GM19025 (cell line): ENCODE results near the gene SYT1.
"Not testable (repeated sequence)": the region's sequence is repeated elsewhere in the genome, so short reads cannot be mapped to it uniquely, and the experiment has no call there.

ENCODE experiments used
- ATAC-seq: cut with Tn5 transposase; IDR thresholded peaks from one replicate; pipeline ENCODE4 v1.9.1; 2021; ENCODE audit warnings: mild to moderate bottlenecking, low read depth, moderate library complexity; ENCODE audit not compliant: unreplicated experiment

SYT1 gene

GRCh38 chr12:79194595-79194994, 330.0 kb downstream of the SYT1 start:
- no peak for ATAC-seq

- no peak for ATAC-seq
These were observed 334.6 kb downstream of the SYT1 start for GRCh38 chr12:79199166-79199565.

GRCh38 chr12:79200176-79200575, 335.6 kb downstream of the SYT1 start:
- no peak for ATAC-seq

GRCh38 chr12:79203058-79203647, 338.6 kb downstream of the SYT1 start:
- ATAC-seq, result no peak

GRCh38 chr12:79206871-79207270, 342.3 kb downstream of the SYT1 start:
- no peak for ATAC-seq

- not testable (repeated sequence) for ATAC-seq
These were observed 345.8 kb downstream of the SYT1 start for GRCh38 chr12:79210403-79210802.

- no peak for ATAC-seq
These were observed 352.7 kb downstream of the SYT1 start for GRCh38 chr12:79217306-79217705.

GRCh38 chr12:79223210-79223609, 358.6 kb downstream of the SYT1 start:
- no peak for ATAC-seq

GRCh38 chr12:79223761-79224160, 359.2 kb downstream of the SYT1 start:
- ATAC-seq, result no peak

GRCh38 chr12:79227091-79227490, 362.5 kb downstream of the SYT1 start:
- no peak for ATAC-seq

- ATAC-seq, result no peak
These were observed 363.1 kb downstream of the SYT1 start for GRCh38 chr12:79227646-79228045.

- peak; percentile 63 for ATAC-seq
These were observed 368.8 kb downstream of the SYT1 start for GRCh38 chr12:79233341-79233781.

- no peak for ATAC-seq
These were observed 372.3 kb downstream of the SYT1 start for GRCh38 chr12:79236920-79237319.

- no peak for ATAC-seq
These were observed 373.7 kb downstream of the SYT1 start for GRCh38 chr12:79238246-79238645.

GRCh38 chr12:79247494-79247893, 382.9 kb downstream of the SYT1 start:
- ATAC-seq, result no peak

- ATAC-seq, result no peak
These were observed 385.6 kb downstream of the SYT1 start for GRCh38 chr12:79250186-79250585.

- no peak for ATAC-seq
These were observed 386.6 kb downstream of the SYT1 start for GRCh38 chr12:79250960-79251755.

GRCh38 chr12:79252358-79253075, 387.9 kb downstream of the SYT1 start:
- ATAC-seq, result no peak

- ATAC-seq, result no peak
These were observed 390.7 kb downstream of the SYT1 start for GRCh38 chr12:79255288-79255687.

- no peak for ATAC-seq
These were observed 396.3 kb downstream of the SYT1 start for GRCh38 chr12:79260923-79261322.

- no peak for ATAC-seq
These were observed 398.4 kb downstream of the SYT1 start for GRCh38 chr12:79262938-79263337.
